GM03348 (cell line): ENCODE results near the gene UCP3.
A peak's percentile ranks its signal among the peaks of the same experiment; 100 is the strongest.

ENCODE experiments used
- DNase-seq: peaks from one replicate; pipeline ENCODE4 v3.0.0; 2012; ENCODE audit warnings: low spot score

UCP3 gene, protein sequence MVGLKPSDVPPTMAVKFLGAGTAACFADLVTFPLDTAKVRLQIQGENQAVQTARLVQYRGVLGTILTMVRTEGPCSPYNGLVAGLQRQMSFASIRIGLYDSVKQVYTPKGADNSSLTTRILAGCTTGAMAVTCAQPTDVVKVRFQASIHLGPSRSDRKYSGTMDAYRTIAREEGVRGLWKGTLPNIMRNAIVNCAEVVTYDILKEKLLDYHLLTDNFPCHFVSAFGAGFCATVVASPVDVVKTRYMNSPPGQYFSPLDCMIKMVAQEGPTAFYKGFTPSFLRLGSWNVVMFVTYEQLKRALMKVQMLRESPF

GRCh38 chr11:74008373-74009229 is at the start of gene UCP3:
Gene UCP3 (minus strand): TSS chr11:74009085. CDS start chr11:74007042, 2,043 bp downstream.
- DNase-seq, result no peak

GRCh38 chr11:74057249-74058151 is 48.6 kb upstream of the UCP3 start:
- DNase-seq, result peak; percentile 9

- DNase-seq, result peak; percentile 42
Observed at GRCh38 chr11:74055938-74056337, 47.1 kb upstream of the UCP3 start.

- DNase-seq, result no peak
Observed at GRCh38 chr11:74050465-74050864, 41.6 kb upstream of the UCP3 start.

DNA sequence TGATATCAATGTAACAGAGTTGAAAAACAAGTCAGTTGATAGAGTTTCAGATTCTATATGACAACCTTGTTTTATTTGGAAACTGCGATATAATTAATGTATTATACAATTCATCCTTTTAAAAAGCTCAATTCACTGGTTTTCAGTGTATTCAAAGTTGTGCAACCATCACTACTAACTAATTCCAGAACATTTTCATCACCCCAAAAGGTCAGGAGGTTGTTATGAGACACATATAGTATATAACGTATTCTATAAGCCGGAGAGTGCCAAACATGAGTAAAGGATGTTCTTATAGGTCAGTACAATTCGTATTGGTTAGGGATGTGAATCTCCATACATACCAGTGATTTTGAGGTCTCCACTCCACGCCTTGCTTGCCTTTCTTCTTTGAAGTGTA is 40.1 kb upstream of the UCP3 start:
- no peak for DNase-seq

- DNase-seq, result no peak
Observed at GRCh38 chr11:74044538-74044937, 35.7 kb upstream of the UCP3 start.

- no peak for DNase-seq
Observed at GRCh38 chr11:74043450-74043849, 34.6 kb upstream of the UCP3 start.

DNA sequence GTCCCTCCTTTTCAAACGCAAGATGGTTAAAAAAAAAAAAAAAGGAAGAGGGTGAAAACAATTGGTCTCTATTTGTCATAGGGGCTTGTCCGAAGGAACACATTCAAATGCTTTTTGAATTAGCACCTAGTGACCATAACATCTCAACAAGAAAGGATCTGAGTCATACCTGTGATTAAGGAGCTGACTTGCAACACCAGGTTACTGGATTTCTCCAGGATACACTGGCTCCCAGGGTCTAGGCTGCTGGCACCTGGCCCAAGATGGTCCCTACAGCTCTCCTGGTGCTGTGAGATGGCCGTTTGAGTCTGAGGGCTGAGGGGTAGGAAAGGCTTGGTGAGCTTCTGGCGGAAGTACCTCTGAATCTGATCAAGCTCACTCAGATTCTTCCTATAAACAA is 28.4 kb upstream of the UCP3 start:
- no peak for DNase-seq

DNA sequence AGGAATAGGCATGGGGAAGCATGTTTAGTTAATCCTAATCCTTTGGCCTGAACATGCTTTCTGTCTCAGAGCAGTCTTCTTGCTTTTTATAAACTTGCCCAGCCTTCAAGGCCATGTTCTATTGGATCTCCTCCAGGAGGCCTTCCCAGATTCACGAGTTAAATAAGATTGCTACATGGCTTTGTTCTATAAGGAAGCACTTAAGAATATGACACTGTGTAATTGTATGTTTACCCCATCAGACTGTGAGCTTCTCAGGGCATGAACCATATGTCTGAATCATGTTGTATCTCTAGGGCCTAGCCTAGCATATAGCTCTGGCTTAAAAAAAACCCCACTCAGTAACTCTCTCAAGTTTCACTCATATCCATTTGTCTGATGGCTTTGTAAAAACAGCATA is 26.4 kb upstream of the UCP3 start:
- DNase-seq, result no peak

DNA sequence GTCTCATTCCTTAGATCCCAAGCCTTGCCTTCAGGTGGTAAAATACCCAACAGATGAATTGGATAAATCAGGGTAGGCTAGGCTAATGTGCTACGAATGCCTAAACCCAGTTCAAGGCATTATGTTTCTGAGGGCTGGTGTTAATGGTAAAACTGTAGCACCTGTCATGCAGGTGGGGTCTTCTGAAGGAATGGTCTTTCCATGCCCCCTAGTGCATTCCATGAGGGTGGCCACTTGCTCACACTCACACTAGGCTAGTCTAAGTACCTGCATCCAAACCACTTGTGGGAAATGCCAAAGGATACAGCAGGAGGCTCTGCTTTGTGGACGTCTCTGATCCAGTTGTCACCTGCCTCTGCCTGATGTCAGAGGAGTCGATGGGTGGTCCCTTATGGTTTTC is 24.2 kb upstream of the UCP3 start:
- no peak for DNase-seq

DNA sequence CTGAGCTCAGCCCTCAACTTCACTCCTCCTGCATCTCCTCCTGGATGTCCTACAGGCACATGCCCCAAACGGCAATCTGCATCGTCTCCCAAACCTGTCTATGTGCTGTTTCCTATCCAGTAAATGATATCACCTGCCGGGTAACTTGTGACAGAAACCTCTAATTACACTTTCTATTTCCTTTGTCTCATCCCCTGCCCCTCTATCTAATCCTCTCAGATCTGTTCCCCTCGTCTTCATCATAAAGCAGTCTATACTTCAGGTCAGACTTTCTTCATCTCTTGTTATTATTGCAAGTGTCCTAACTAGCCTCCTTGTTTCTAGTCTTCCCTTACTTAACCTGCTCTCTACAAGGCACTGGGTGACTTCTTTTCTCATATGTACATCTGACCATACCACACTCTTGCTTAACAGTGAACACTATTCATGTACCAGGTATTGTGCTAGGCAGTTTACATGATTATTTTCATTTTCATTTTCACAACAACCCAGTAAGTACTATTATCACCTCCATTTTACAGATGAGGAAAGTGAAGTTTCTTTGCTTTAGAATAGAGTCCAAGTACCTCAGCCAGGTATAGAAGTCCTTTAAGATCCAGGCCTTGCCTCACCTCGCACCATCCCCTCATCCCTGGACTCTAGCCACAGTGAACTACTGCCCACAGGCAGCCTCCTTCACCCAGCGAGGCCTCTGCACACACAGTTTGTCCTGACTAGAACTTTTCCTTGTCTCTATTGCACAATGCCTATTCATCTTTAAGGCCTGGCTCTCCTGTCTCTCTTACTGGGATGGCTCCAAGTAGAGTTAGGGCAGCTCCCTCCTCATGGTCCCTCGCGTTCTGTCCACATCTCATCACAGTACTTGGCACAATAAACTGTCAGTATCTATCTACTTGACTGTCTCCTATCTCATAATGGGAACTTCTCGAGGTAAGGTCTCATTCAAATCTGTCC is 22.1 kb upstream of the UCP3 start:
- no peak for DNase-seq

- DNase-seq, result peak; percentile 20
Observed at GRCh38 chr11:74025467-74026166, 16.7 kb upstream of the UCP3 start.

DNA sequence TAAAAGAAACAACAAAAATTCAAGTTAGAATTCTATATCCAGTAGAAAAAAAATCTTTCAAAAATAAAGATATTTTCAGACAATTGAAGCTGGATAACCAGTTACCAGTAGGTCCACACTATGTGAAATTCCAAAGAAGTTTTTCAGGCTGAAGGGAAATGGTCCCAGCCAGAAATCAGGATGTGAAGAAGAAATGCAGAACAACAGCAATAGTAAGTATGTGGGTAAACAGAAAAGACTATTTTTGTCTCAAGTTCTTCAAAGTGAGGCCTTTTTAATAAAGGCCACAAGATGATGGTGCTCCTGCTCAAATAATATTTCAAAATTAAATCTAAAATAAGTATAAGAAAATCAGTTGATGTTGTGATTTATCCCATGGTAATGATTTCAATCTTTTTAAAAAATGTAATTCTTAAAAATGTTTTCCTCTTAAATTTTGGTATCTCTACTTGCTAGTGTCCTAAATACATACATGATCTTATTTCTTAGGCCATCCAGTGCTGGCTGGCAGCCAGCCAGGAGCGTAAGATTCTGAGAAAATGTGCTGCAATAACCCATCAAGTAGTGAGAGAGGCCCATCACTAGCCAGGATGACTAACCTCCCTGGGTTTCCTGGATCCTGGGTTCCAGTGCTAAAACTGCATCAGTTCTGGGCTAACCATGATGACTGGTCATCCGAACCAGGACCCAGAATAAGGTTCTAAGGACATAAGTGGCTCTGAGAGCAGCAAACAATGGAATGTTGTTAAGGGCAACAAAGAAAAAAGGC is 15.6 kb upstream of the UCP3 start:
- peak; percentile 77 for DNase-seq

- DNase-seq, result no peak
Observed at GRCh38 chr11:74023276-74023675, 14.4 kb upstream of the UCP3 start.

- DNase-seq, result no peak
Observed at GRCh38 chr11:74022546-74022945, 13.7 kb upstream of the UCP3 start.

DNA sequence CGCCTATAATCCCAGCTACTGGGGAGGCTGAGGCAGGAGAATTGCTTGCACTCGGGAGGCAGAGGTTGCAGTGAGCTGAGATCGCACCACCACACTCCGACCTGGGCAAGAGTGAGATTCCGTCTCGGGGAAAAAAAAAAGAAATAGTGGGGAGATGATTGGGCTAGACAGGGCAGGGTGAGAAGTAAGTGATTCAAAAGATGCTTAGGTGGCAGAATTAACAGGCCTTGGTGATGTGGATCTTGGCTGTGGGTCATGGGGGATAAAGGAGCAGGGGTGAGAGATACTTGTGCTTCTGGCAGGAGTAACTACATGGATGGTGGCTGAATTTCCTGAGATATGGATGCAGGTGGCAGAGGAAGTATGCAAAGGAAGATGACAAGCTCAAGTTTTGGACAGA is 13.1 kb upstream of the UCP3 start:
- DNase-seq, result no peak

GRCh38 chr11:74020539-74020938 is 11.7 kb upstream of the UCP3 start:
- DNase-seq, result no peak

GRCh38 chr11:74019860-74020259 is 11.0 kb upstream of the UCP3 start:
- DNase-seq, result peak; percentile 18

DNA sequence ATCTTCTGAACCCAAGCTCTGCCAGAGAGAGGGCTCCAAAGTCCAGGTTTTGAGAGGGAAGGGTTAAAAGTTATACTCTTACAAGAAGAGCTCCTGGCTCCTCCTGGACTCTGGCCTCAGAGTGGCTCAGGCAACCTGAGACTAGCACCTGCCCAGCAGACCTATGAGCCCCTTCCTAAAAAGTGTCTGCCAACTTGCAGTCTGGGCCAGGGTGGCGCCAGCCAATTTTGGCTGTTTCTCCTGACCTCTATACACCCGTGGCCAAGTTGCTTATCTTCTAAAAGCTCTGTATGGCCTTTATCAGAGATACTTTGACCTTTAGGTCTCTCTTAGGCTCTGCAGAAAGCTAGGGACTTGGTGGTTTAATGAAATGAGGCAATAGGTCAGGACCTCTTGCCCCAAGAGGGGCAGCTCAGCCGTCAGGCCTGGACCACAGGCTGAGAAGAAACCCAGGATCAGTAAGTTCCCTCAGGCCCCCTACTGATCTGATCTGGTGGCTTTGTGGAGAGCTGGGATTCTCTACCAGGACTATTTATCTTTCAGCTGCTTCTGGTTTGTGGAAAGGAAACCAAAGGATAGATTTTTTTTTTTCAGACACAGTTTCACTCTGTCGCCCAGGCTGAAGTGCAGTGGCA is 10.3 kb upstream of the UCP3 start:
- DNase-seq, result no peak
